ENCODE measurements around the gene ITLN1.

Gene ITLN1

GRCh38 chr1:160862203-160863060, 22.5 kb downstream of the ITLN1 start, which contains the start of gene CD244:
Gene CD244, minus strand, starts transcription at chr1:160862887. Its CDS starts 210 bp downstream, at chr1:160862677.
- no peak within 1 kb of the TSS for H3K4me3 ChIP-seq (ENCODE audit: low read depth, low read length)
- TF ChIP-seq CTCF (IDR thresholded peaks at IDR 0.05; ENCODE audit: low read depth, low read length, missing control alignments): no peak
- in situ Hi-C loops (cut with HindIII; ENCODE audit: low sequenced_read_pairs): no loop called here
- no peak for DNase-seq (ENCODE audit: low read depth)

- in situ Hi-C loops (cut with HindIII; ENCODE audit: low sequenced_read_pairs): no loop called here
- H3K4me3 ChIP-seq (ENCODE audit: low read depth, low read length): no peak overlapping the region
- no peak for TF ChIP-seq CTCF (IDR thresholded peaks at IDR 0.05; ENCODE audit: low read depth, low read length, missing control alignments)
- DNase-seq (ENCODE audit: low read depth): no peak
Observed at GRCh38 chr1:160860840-160861505, 24.0 kb downstream of the ITLN1 start.

- no peak for DNase-seq (ENCODE audit: low read depth)
- no peak for TF ChIP-seq CTCF (IDR thresholded peaks at IDR 0.05; ENCODE audit: low read depth, low read length, missing control alignments)
- in situ Hi-C loops (cut with HindIII; ENCODE audit: low sequenced_read_pairs): no loop called here
- H3K4me3 ChIP-seq (ENCODE audit: low read depth, low read length): no peak overlapping the region
Observed at GRCh38 chr1:160859166-160859565, 25.8 kb downstream of the ITLN1 start.

- TF ChIP-seq CTCF (IDR thresholded peaks at IDR 0.05; ENCODE audit: low read depth, low read length, missing control alignments): no peak
- H3K4me3 ChIP-seq (ENCODE audit: low read depth, low read length): no peak overlapping the region
- in situ Hi-C loops (cut with HindIII; ENCODE audit: low sequenced_read_pairs): no loop called here
- no peak for DNase-seq (ENCODE audit: low read depth)
Observed at GRCh38 chr1:160858507-160858906, 26.5 kb downstream of the ITLN1 start.

GRCh38 chr1:160858097-160858496, 26.9 kb downstream of the ITLN1 start:
- in situ Hi-C loops (cut with HindIII; ENCODE audit: low sequenced_read_pairs): no loop called here
- H3K4me3 ChIP-seq (ENCODE audit: low read depth, low read length): no peak overlapping the region
- TF ChIP-seq CTCF (IDR thresholded peaks at IDR 0.05; ENCODE audit: low read depth, low read length, missing control alignments): no peak

GRCh38 chr1:160855181-160855981, 29.6 kb downstream of the ITLN1 start:
- no peak for DNase-seq (ENCODE audit: low read depth)

More at GRCh38 chr1:160858097-160858496, 26.9 kb downstream of the ITLN1 start:
- DNase-seq (ENCODE audit: low read depth): no peak

More at GRCh38 chr1:160855181-160855981, 29.6 kb downstream of the ITLN1 start:
- no peak for TF ChIP-seq CTCF (IDR thresholded peaks at IDR 0.05; ENCODE audit: low read depth, low read length, missing control alignments)
- H3K4me3 ChIP-seq (ENCODE audit: low read depth, low read length): no peak overlapping the region
- in situ Hi-C loops (cut with HindIII; ENCODE audit: low sequenced_read_pairs): no loop called here
